GM12892 (cell line): ENCODE data around the gene MYO1C.
"Not testable (repeated sequence)": the region's sequence is repeated elsewhere in the genome, so short reads cannot be mapped to it uniquely, and the experiment has no call there.

Experiments used
- DNase-seq: peaks from one replicate; pipeline ENCODE4 v3.0.0; 2011; ENCODE audit not compliant: insufficient read length
- FAIRE-seq: peaks from 2 replicates; lab custom pipeline; 2011; peaks lifted over from hg19 to GRCh38; lab: Jason Lieb, UNC
- POLR2A ChIP-seq: IDR thresholded peaks from 2 replicates; pipeline ENCODE4 v1.6.1; 2011; ENCODE audit warnings: low read depth, low read length, control low read depth
- POLR2AphosphoS5 ChIP-seq: IDR thresholded peaks from 2 replicates; pipeline ENCODE4 v1.6.1; 2011; ENCODE audit warnings: low read depth, low read length, control low read depth
- TAF1 ChIP-seq: IDR thresholded peaks from 2 replicates; pipeline ENCODE4 v1.6.1; 2011; ENCODE audit warnings: low read depth, mild to moderate bottlenecking, control low read depth, low read length, borderline replicate concordance

Gene MYO1C

GRCh38 chr17:1467898-1468492, 24.5 kb downstream of the MYO1C start:
- no peak for DNase-seq
- FAIRE-seq, result no peak
- TF ChIP-seq POLR2AphosphoS5, result no peak
- no peak for TF ChIP-seq TAF1
- TF ChIP-seq POLR2A, result no peak

DNA sequence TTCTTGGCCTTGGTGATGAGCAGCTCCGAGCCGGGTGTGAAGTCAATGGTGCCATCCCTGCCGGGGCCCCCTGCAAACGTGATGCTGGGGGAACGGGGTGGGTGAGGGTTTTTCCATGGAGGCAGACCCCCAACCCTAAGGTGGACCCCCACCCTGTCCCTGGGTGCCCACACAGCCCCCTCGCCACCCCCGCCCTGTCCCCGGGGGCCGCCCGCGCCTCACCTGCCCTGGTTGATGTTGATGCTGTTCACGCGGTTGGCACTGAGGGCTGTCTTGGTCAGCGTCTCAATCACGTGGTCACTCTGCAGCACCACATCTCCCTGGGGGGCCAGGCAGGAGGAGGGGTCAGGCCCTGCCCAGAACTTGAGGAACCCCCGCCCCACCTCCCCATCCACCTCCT, 25.2 kb downstream of the MYO1C start:
- DNase-seq, result no peak
- FAIRE-seq, result no peak
- TF ChIP-seq POLR2AphosphoS5 (no peak), TAF1 (no peak), POLR2A (no peak)

- no peak for TF ChIP-seq POLR2AphosphoS5
- TF ChIP-seq POLR2A, result no peak
- no peak for TF ChIP-seq TAF1
These were observed 28.3 kb downstream of the MYO1C start for GRCh38 chr17:1464186-1464585.

GRCh38 chr17:1462164-1463112, 30.0 kb downstream of the MYO1C start:
- FAIRE-seq (peak; percentile 65), DNase-seq (no peak)
- TF ChIP-seq POLR2A (no peak), POLR2AphosphoS5 (peak; percentile 44; the same call in 1 of the 2 replicates)

More at GRCh38 chr17:1464186-1464585, 28.3 kb downstream of the MYO1C start:
- FAIRE-seq (no peak), DNase-seq (no peak)

DNA sequence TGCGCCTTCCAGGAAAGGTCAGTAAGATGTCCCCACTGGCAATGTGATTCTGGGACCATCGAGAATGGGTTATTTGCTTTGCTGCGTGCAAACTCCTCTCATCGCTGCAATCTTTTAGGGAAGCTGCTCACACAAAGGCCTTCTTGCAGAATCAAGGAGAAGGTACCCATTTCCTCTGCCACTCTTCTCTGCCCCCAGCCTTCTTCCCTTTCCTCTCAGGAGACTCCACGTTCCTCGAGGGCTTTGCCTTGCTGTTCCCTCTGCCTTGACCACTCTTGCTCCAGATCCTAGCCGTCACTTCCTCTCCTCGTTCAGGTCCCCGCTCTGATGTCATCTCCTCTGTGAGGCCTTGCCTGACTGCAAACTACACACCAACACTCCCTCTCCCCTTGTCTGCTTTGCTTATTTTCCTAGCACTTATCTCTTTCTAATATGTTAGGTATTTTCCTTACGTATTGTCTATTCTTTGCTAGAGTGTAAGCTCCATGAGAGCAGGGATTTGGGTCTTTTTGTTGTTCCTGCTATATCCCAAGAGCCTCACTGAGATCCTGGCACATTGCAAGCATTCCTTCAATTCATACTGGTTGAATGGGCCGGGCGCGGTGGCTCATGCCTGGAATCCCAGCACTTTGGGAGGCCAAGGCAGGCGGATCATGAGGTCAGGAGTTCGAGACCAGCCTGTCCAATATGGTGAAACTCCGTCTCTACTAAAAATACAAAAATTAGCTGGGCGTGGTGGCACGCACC, 31.1 kb downstream of the MYO1C start:
- DNase-seq, result no peak
- FAIRE-seq, result peak; percentile 30
- TF ChIP-seq POLR2A (0 out of 2 replicates have a peak, but pooled peaks have one; percentile 19), POLR2AphosphoS5 (0 out of 2 replicates have a peak, but pooled peaks have one; percentile 14), TAF1 (no peak)

DNA sequence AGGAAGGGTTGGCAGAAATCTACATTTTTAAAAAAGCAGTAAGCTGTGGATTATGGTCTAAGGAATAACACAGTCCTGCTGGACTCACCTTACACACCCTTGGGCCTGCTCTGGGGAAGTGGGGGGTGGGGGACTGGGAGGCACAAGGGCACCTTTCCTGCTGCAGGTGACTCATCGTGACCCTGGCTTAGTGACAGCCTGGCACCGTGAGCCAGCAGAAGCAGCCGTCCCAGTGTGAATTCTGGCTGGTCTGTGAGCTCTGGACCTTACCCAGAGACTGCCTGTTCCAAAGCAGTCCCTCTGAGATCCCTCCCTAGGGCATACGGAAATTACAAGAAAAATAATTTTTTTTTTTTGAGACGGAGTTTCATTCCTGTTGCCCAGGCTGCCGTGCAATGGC, 32.3 kb downstream of the MYO1C start:
- no peak for TF ChIP-seq TAF1
- no peak for TF ChIP-seq POLR2A
- TF ChIP-seq POLR2AphosphoS5, result no peak
- FAIRE-seq (no peak), DNase-seq (no peak)

DNA sequence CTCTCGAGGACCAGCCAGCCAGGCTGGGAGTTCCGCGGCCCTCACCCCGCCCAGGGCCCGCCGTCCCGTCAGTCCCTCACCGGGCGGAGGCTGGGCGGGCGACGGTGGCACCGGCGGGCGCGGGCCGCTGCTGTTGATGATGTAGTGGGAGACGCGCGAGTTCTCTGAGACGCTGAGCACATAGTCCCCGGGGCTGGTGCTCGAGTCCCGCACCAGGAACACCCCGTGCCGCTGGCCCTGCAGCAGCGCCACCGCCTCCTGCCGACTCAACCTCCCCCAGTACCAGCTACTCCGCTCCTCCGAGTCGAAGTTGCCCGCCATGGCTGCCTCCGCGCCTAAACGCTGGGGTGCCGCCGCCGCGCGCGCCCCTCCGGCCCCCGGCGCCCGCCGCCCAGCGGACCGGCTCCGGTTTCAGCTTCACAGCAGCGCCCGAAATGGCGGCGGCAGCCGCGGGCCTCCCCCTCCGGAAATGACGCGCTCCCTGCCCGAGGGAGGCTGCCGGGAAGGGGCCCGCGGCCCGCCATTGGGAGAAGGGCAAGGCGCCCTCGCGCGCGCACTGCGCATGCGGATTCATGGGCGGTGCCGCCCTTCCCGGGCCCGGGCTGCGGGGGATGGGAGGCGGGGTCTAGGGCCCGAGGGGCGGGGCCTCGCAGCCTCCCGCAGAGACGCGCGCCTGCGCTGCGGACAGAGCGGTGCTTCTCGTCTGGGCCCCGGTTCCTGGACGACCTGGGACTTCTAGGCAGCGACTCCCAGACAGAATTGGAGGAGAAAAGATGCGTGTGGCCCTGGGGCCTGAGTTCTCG, 36.5 kb downstream of the MYO1C start, which contains the start of gene CRK:
Gene CRK (minus strand): TSS at position 436 of the 803 bp plus-strand sequence. CDS start 115 bp downstream, at position 321.
- TF ChIP-seq POLR2A, result peak; percentile 91
- peak; percentile 60; the same call in 1 of the 2 replicates for TF ChIP-seq TAF1
- peak; percentile 77 for TF ChIP-seq POLR2AphosphoS5
- peak; percentile 96 for FAIRE-seq
- peak; percentile 99 for DNase-seq

GRCh38 chr17:1455291-1455796, 37.1 kb downstream of the MYO1C start:
- DNase-seq (no peak), FAIRE-seq (peak; percentile 81)
- TF ChIP-seq POLR2AphosphoS5, result no peak; the same call in 1 of the 2 replicates
- TF ChIP-seq TAF1, result no peak
- no peak for TF ChIP-seq POLR2A

GRCh38 chr17:1454541-1454940, 37.9 kb downstream of the MYO1C start:
- DNase-seq (no peak), FAIRE-seq (no peak)
- no peak for TF ChIP-seq POLR2A
- no peak for TF ChIP-seq POLR2AphosphoS5
- TF ChIP-seq TAF1, result no peak

DNA sequence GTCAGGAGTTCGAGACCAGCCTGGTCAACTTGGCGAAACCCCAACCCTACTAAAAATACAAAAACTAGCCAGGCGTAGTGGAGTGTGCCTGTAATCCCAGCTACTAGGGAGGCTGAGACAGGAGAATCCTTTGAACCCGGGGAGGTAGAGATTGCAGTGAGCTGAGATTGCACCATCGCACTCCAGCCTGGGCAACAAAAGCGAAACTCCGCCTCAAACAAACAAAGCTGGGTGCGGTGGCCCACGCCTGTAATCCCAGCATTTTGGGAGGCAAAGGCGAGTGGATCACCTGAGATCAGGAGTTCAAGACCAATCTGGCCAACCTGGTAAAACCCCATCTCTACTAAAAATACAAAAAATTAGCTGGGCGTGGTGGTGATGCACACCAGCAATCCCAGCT, 38.8 kb downstream of the MYO1C start:
- DNase-seq, FAIRE-seq: not testable (repeated sequence)

- TF ChIP-seq POLR2AphosphoS5 (no peak), POLR2A (no peak), TAF1 (no peak)
- DNase-seq, result no peak
- FAIRE-seq, result no peak
These were observed 39.6 kb downstream of the MYO1C start for GRCh38 chr17:1452836-1453235.

GRCh38 chr17:1450261-1450660, 42.2 kb downstream of the MYO1C start:
- FAIRE-seq, DNase-seq: not testable (repeated sequence)
